B cell (primary cell): Measurements from ENCODE around the gene ELAVL3. TPM values are rescaled to one million over a fixed set of nuclear protein-coding genes. Genes with fewer than 3 reads are reported as not detected.
"Not testable (repeated sequence)": the region's sequence is repeated elsewhere in the genome, so short reads cannot be mapped to it uniquely, and the experiment has no call there.

Experiments used
- ATAC-seq: fragments of 200-7000 bp; cut with Tn5 transposase; one replicate; pipeline ENCODE4 v1.10.0; 2021; ENCODE audit warnings: low read depth, mild to moderate bottlenecking, moderate number of reproducible peaks, moderate library complexity
- CTCF ChIA-PET: fragments of 350-600 bp; sonication (Branson Sonifier 250); formaldehyde crosslinking; loops from one replicate; lab custom pipeline; 2021; ENCODE audit warnings: antibody characterized with exemption, inconsistent platforms; lab: Charles Lee
- POLR2A ChIA-PET: fragments of 350-600 bp; sonication (Branson Sonifier 250); formaldehyde crosslinking; loops from one replicate; lab custom pipeline; 2021; ENCODE audit warnings: antibody characterized with exemption; lab: Charles Lee
- DNase-seq: peaks from one replicate; pipeline ENCODE4 v3.0.0; 2013
- H2AFZ ChIP-seq: 2 replicates; pipeline ENCODE4 v1.6.1; 2012; ENCODE audit warnings: mild to moderate bottlenecking, low read depth, low read length; ENCODE audit not compliant: insufficient read depth, poor library complexity, severe bottlenecking
- H3K27ac ChIP-seq, 2 donors: 1 replicate in 1 of 2; 2 replicates in 1 of 2; pipeline ENCODE4 v1.5.1; 2012 to 2013; ENCODE audit warnings: low read length in 2 of 2, mild to moderate bottlenecking in 2 of 2, moderate library complexity in 1 of 2
- H3K27me3 ChIP-seq, 4 experiments: fragments of 200-600 bp in 1 of 4; sonication (generic) in 1 of 4; replicated peaks in 1 of 4; 1 replicate in 2 of 4; 2 replicates in 2 of 4; pipeline versions ENCODE4 v1.6.1 to v1.7.0; 2013 to 2016; ENCODE audit warnings: low read length in 3 of 4, mild to moderate bottlenecking in 2 of 4, mixed read lengths in 1 of 4, moderate library complexity in 1 of 4; ENCODE audit not compliant: insufficient read depth in 4 of 4, control insufficient read depth in 3 of 4; ENCODE audit errors: control extremely low read depth in 1 of 4
- H3K36me3 ChIP-seq, 2 experiments: replicated peaks in 1 of 2; 1 replicate in 1 of 2; 2 replicates in 1 of 2; pipeline versions ENCODE4 v1.6.1 to v1.7.1; 2013; ENCODE audit warnings: low read length in 1 of 2; ENCODE audit not compliant: insufficient read depth in 2 of 2, control insufficient read depth in 1 of 2; ENCODE audit errors: control extremely low read depth in 1 of 2, extremely low read depth in 1 of 2
- H3K4me1 ChIP-seq, 2 donors: fragments of 200-600 bp in 1 of 2; sonication (generic) in 1 of 2; 1 replicate in 1 of 2; 2 replicates in 1 of 2; pipeline versions ENCODE4 v1.5.1 to v1.6.1; 2013 to 2017; ENCODE audit warnings: low read length in 2 of 2; ENCODE audit not compliant: control insufficient read depth in 2 of 2, insufficient read depth in 2 of 2
- H3K4me2 ChIP-seq: replicated peaks from 2 replicates; pipeline ENCODE3; 2012; ENCODE audit warnings: mild to moderate bottlenecking, low read depth, low read length; ENCODE audit not compliant: poor library complexity, severe bottlenecking
- H3K4me3 ChIP-seq, 5 experiments: fragments of 200-600 bp in 1 of 5; sonication (generic) in 1 of 5; 1 replicate in 3 of 5; 2 replicates in 2 of 5; pipeline versions ENCODE4 v1.5.1 to v1.7.0; 2011 to 2016; ENCODE audit warnings: low read length in 4 of 5, mild to moderate bottlenecking in 4 of 5, low read depth in 2 of 5, control low read depth in 1 of 5, moderate library complexity in 1 of 5; ENCODE audit not compliant: insufficient read depth in 1 of 5; ENCODE audit errors: control extremely low read depth in 1 of 5, extremely low read depth in 1 of 5
- H3K79me2 ChIP-seq: fragments of 200-600 bp; sonication (generic); one replicate; pipeline ENCODE4 v1.6.0; 2016; ENCODE audit warnings: low read length; ENCODE audit not compliant: control insufficient read depth, insufficient read depth
- H3K9ac ChIP-seq: fragments of 200-600 bp; sonication (generic); 2 replicates; pipeline ENCODE4 v1.6.1; 2017; ENCODE audit warnings: mild to moderate bottlenecking, low read length, moderate library complexity
- H3K9me3 ChIP-seq, 3 donors: one replicate each; pipeline versions ENCODE4 v1.6.1 to v1.7.1; 2013; ENCODE audit warnings: low read length in 2 of 3; ENCODE audit not compliant: control insufficient read depth in 2 of 3, insufficient read depth in 1 of 3; ENCODE audit errors: control extremely low read depth in 1 of 3
- H4K20me1 ChIP-seq: 2 replicates; pipeline ENCODE4 v1.6.0; 2012; ENCODE audit warnings: mild to moderate bottlenecking, low read length; ENCODE audit not compliant: insufficient read depth, control insufficient read depth, poor library complexity, severe bottlenecking
- H3K27ac Mint-ChIP-seq: one replicate; pipeline ENCODE4 v1.8.0; 2021; ENCODE audit warnings: mixed read lengths
- H3K27me3 Mint-ChIP-seq: one replicate; pipeline ENCODE4 v1.8.0; 2021; ENCODE audit warnings: mixed read lengths
- H3K4me1 Mint-ChIP-seq: one replicate; pipeline ENCODE4 v1.8.0; 2021; ENCODE audit warnings: mixed read lengths
- H3K4me3 Mint-ChIP-seq: one replicate; pipeline ENCODE4 v1.8.0; 2021; ENCODE audit warnings: mixed read lengths
- H3K9me3 Mint-ChIP-seq: one replicate; pipeline ENCODE4 v1.8.0; 2022; ENCODE audit warnings: mixed read lengths; ENCODE audit not compliant: insufficient read depth
- EZH2 ChIP-seq: IDR thresholded peaks from 2 replicates; pipeline ENCODE4 v1.6.1; 2012; ENCODE audit warnings: borderline replicate concordance, low read depth, mild to moderate bottlenecking, moderate library complexity, low read length; ENCODE audit not compliant: insufficient read depth, poor library complexity, severe bottlenecking
- WGBS: methylation state at CpG from one replicate; pipeline ENCODE4 v1.1.5; 2013; ENCODE audit warnings: missing lambda C conversion rate; ENCODE audit not compliant: insufficient coverage; 5-methylcytosine and 5-hydroxymethylcytosine counted together
- intact Hi-C: fragments of 100-400 bp; cut with micrococcal nuclease; formaldehyde crosslinking; loops from one replicate; pipeline ENCODE4 v1.10.0; 2022
- polyA plus RNA-seq: library from polyadenylated mRNA; depleted of rRNA; stranded (reverse); fragments of >200 nt; gene quantifications from 2 replicates; pipeline ENCODE4 v1.2.3, GENCODE V29; 2012
- total RNA-seq, 2 donors: library from RNA; stranded (reverse); fragments of 120-200 nt in 1 of 2; gene quantifications; 1 replicate in 1 of 2; 2 replicates in 1 of 2; pipeline versions ENCODE4 v1.2.3 to v1.2.4, GENCODE V29; 2013 to 2022
- TF ChIP-seq, protein P1 (sequence below): fragments of 200-600 bp; IDR thresholded peaks from one replicate; pipeline ENCODE4 v1.8.0; 2022; ENCODE audit warnings: antibody characterized with exemption, mild to moderate bottlenecking

ELAVL3 gene
- total and polyA plus RNA-seq, 2 donors (not counting 1 experiment from before 2014, with no cell fraction given), result 0.01 TPM; not detected in 1

- H3K4me2 ChIP-seq, result no peak overlapping the region
- TF ChIP-seq, protein P1, sequence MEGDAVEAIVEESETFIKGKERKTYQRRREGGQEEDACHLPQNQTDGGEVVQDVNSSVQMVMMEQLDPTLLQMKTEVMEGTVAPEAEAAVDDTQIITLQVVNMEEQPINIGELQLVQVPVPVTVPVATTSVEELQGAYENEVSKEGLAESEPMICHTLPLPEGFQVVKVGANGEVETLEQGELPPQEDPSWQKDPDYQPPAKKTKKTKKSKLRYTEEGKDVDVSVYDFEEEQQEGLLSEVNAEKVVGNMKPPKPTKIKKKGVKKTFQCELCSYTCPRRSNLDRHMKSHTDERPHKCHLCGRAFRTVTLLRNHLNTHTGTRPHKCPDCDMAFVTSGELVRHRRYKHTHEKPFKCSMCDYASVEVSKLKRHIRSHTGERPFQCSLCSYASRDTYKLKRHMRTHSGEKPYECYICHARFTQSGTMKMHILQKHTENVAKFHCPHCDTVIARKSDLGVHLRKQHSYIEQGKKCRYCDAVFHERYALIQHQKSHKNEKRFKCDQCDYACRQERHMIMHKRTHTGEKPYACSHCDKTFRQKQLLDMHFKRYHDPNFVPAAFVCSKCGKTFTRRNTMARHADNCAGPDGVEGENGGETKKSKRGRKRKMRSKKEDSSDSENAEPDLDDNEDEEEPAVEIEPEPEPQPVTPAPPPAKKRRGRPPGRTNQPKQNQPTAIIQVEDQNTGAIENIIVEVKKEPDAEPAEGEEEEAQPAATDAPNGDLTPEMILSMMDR, result no peak
- no peak for TF ChIP-seq EZH2
- POLR2A ChIA-PET, result no interaction called here
- 45% methylated on average over 2 of the region's 4 CpGs for WGBS
- intact Hi-C loops, result no loop called here
- no peak overlapping the region for H2AFZ ChIP-seq
- H3K9ac ChIP-seq, result no peak overlapping the region
- Mint-ChIP-seq H3K9me3 (no peaks in the 10 kb centered on the region), H3K4me1 (peaks cover 3% of the 10 kb centered on the region), H3K4me3 (no peak overlapping the region), H3K27ac (no peak overlapping the region), H3K27me3 (peaks cover 18% of the 10 kb centered on the region)
- no peaks in the 10 kb centered on the region for H3K9me3 ChIP-seq
- H3K4me3 ChIP-seq, result no peak overlapping the region
- peaks cover 0 to 18% (median 2%) of the 10 kb centered on the region in 4 experiments for H3K27me3 ChIP-seq
- CTCF ChIA-PET, result no interaction called here
- no peak overlapping the region for H3K27ac ChIP-seq
- peaks cover 3% of the 10 kb centered on the region in 2 donors for H3K4me1 ChIP-seq
- H3K36me3 ChIP-seq, result no peaks in the 10 kb centered on the region
- ATAC-seq (no peak), DNase-seq (no peak)
- no peaks in the 10 kb centered on the region for H3K79me2 ChIP-seq
- H4K20me1 ChIP-seq, result no peaks in the 10 kb centered on the region
Observed at GRCh38 chr19:11473725-11474124, 7.1 kb downstream of the ELAVL3 start.

DNA sequence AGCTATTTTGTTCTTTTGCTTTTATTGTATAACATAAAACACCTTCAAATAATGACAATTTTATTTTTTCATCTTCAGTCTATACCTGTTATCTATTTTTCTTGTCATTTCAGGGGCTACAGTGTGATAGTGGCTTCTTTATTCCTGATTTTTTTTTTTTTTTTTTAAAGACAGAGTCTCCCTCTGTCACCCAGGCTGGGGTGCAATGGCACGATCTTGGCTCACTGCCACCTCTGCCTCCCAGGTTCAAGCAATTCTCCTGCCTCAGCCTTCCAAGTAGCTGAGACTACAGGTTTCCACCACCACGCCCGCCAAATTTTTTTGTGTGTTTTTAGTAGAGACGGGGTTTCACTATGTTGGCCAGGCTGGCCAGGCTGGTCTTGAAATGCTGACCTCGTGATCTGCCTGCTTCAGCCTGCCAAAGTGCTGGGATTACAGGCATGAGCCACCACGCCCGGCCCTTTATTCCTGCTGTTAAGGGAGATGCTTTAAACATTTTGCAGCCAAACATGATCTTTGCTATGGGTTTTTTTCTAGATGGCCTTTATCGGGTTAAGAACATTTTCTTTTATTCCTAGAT, 12.5 kb downstream of the ELAVL3 start:
- H3K4me1 ChIP-seq, H3K9ac ChIP-seq, H4K20me1 ChIP-seq, H3K27me3 Mint-ChIP-seq, H3K36me3 ChIP-seq, intact Hi-C loops, H2AFZ ChIP-seq, H3K4me3 ChIP-seq, DNase-seq, H3K9me3 Mint-ChIP-seq, H3K4me2 ChIP-seq, H3K79me2 ChIP-seq, H3K27ac ChIP-seq, H3K9me3 ChIP-seq, H3K27me3 ChIP-seq, H3K4me3 Mint-ChIP-seq, ATAC-seq, POLR2A ChIA-PET, H3K27ac Mint-ChIP-seq, H3K4me1 Mint-ChIP-seq: not testable (repeated sequence)
- CTCF ChIA-PET, result interaction anchor here (1.4 kb wide), 1 partner anchor 15 kb away, joined by 6 read pairs; no protein-coding TSS in a partner anchor
- 91% methylated on average over 7 of the region's 8 CpGs for WGBS
